HepG2 (cell line): ENCODE measurements around the gene CCBE1. TPM values are rescaled to one million over a fixed set of nuclear protein-coding genes. Genes with fewer than 3 reads are reported as not detected.
A peak's percentile ranks its signal among the peaks of the same experiment; 100 is the strongest.

Experiments used
- ELF3 ChIP-seq: IDR thresholded peaks from 2 replicates; pipeline ENCODE4 v1.6.1; 2016; ENCODE audit warnings: missing genetic modification reagents, missing compliant biosample characterization
- FOXM1 ChIP-seq: sonication (generic); formaldehyde crosslinking; IDR thresholded peaks from 2 replicates; pipeline ENCODE4 v1.5.0; 2020; ENCODE audit warnings: missing genetic modification reagents
- HMGXB3 ChIP-seq: sonication (generic); formaldehyde crosslinking; IDR thresholded peaks from 2 replicates; pipeline ENCODE4 v1.4.0; 2020; ENCODE audit warnings: missing genetic modification reagents, borderline replicate concordance
- SIN3B ChIP-seq: fragments of 150-350 bp; IDR thresholded peaks from 2 replicates; pipeline ENCODE4 v1.6.1; 2014; ENCODE audit warnings: low read length
- SMAD3 ChIP-seq: sonication (generic); formaldehyde crosslinking; IDR thresholded peaks from 2 replicates; pipeline ENCODE4 v1.4.0; 2020; ENCODE audit warnings: missing genetic modification reagents
- SP5 ChIP-seq: IDR thresholded peaks from 2 replicates; pipeline ENCODE4 v1.6.1; 2016; ENCODE audit warnings: low read depth, borderline replicate concordance
- TBX3 ChIP-seq: fragments of 450-650 bp; IDR thresholded peaks from 2 replicates; pipeline ENCODE4 v1.6.1; 2017; ENCODE audit warnings: antibody characterized with exemption, mild to moderate bottlenecking, inconsistent platforms, borderline replicate concordance
- TOE1 ChIP-seq: sonication (generic); formaldehyde crosslinking; IDR thresholded peaks from 2 replicates; pipeline ENCODE4 v1.4.0; 2020; ENCODE audit warnings: mild to moderate bottlenecking, missing genetic modification reagents
- ZIK1 ChIP-seq: sonication (generic); formaldehyde crosslinking; IDR thresholded peaks from 2 replicates; pipeline ENCODE4 v1.5.0; 2020; ENCODE audit warnings: mild to moderate bottlenecking, low read depth, missing genetic modification reagents, borderline replicate concordance
- ZMYM2 ChIP-seq: sonication (generic); formaldehyde crosslinking; IDR thresholded peaks from 2 replicates; pipeline ENCODE4 v1.8.0; 2022; ENCODE audit warnings: mild to moderate bottlenecking, missing genetic modification reagents
- ZNF234 ChIP-seq: sonication (generic); formaldehyde crosslinking; conservative IDR thresholded peaks from 2 replicates; pipeline ENCODE4 v1.5.1; 2020; ENCODE audit warnings: mild to moderate bottlenecking, missing genetic modification reagents
- ZNF3 ChIP-seq: IDR thresholded peaks from 2 replicates; pipeline ENCODE4 v1.7.0; 2017; ENCODE audit warnings: inconsistent platforms
- ZNF577 ChIP-seq: sonication (generic); formaldehyde crosslinking; IDR thresholded peaks from 2 replicates; pipeline ENCODE4 v1.4.0; 2020; ENCODE audit warnings: mild to moderate bottlenecking, low read depth, missing genetic modification reagents, borderline replicate concordance
- ZNF644 ChIP-seq: IDR thresholded peaks from 2 replicates; pipeline ENCODE4 v1.6.1; 2016; ENCODE audit warnings: low read depth
- ZNF660 ChIP-seq: sonication (generic); formaldehyde crosslinking; IDR thresholded peaks from 2 replicates; pipeline ENCODE4 v1.5.1; 2020; ENCODE audit warnings: mild to moderate bottlenecking, low read depth, missing genetic modification reagents, borderline replicate concordance
- ZSCAN21 ChIP-seq: sonication (generic); formaldehyde crosslinking; IDR thresholded peaks from 2 replicates; pipeline ENCODE4 v1.8.0; 2022; ENCODE audit warnings: mild to moderate bottlenecking, missing genetic modification reagents, moderate library complexity, borderline replicate concordance
- polyA plus RNA-seq, 8 experiments: library from polyadenylated mRNA; depleted of rRNA in 3 of 8; stranded (reverse) in 7 of 8; unstranded in 1 of 8; fragments of >200 nt; fragmentation: Illumina TruSeq in 4 of 8; extraction: Trizol in 4 of 8; gene quantifications; 2 replicates each; pipeline versions ENCODE4 v1.2.1 to v1.2.3, GENCODE V29; 2011 to 2016; ENCODE audit warnings: low read depth in 4 of 8, missing spikeins in 1 of 8, mixed read lengths in 1 of 8; ENCODE audit not compliant: insufficient read depth in 1 of 8
- total RNA-seq, 5 experiments: library from RNA; depleted of rRNA; stranded (reverse); fragments of >200 nt; fragmentation: Illumina TruSeq; extraction: Trizol; gene quantifications; 2 replicates each; pipeline ENCODE4 v1.2.3, GENCODE V29; 2016; ENCODE audit warnings: low read depth in 1 of 5
- TF ChIP-seq, protein P1 (sequence below), 2 experiments: sonication (generic) in 1 of 2; formaldehyde crosslinking in 1 of 2; IDR thresholded peaks; 2 replicates each; pipeline versions ENCODE4 v1.5.1 to v1.6.1; 2011 to 2020; ENCODE audit warnings: borderline replicate concordance in 1 of 2, low read depth in 1 of 2, low read length in 1 of 2, mild to moderate bottlenecking in 1 of 2, missing genetic modification reagents in 1 of 2, moderate library complexity in 1 of 2
- TF ChIP-seq, protein P2 (sequence below): sonication (generic); formaldehyde crosslinking; IDR thresholded peaks from 2 replicates; pipeline ENCODE4 v1.5.0; 2020; ENCODE audit warnings: missing genetic modification reagents, mild to moderate bottlenecking, borderline replicate concordance
- TF ChIP-seq, protein P3 (sequence below): IDR thresholded peaks from 2 replicates; pipeline ENCODE4 v1.6.1; 2016; ENCODE audit warnings: low read depth, control low read depth
- TF ChIP-seq, protein P4 (sequence below): sonication (generic); formaldehyde crosslinking; IDR thresholded peaks from 2 replicates; pipeline ENCODE4 v1.4.0; 2020; ENCODE audit warnings: missing genetic modification reagents

Gene CCBE1
- total and polyA plus RNA-seq, 2 of the 13 experiments (the other 11 are each of a cell fraction or from before 2014, with no cell fraction given): not detected

DNA sequence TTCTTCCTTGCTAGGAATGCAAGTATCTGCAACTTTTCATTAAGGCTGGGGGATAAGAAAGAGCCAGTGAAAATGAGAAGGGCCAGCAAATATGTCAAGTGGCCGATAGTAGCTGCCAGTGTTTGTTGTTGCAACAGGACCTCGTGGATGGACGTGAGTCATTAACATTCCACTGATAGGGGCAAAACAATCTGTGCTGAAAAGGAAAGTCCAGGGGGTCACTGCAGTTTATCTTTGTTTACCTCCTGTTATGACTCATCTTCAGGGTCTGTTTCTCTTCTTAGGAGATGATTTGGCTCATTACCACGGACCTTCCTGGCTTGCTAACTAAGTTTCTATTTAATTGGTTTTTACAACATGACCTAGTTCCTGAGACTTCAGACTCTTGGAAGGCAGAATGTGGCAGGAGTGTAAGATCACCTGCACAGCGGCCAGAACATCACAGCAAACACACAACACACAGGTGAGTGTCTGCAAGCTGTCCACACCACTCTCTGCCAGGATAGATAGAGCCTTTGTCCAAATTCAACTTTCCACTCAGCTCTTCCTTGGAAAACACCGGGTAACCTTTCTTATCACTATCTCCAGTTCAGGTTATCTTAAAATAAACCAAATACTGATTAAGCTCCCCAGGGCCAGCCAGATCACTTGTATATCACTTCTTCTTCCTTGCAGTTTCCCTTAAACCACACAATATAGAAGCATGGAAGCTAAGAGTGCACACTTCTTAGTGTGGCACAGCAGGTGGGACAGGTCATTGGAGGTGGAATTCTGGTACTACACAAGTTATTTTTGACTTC, 180.7 kb downstream of the CCBE1 start (continued):
- TF ChIP-seq HMGXB3 (CRISPR knock-in tag) (peak; percentile 59; the same call in 1 of the 2 replicates), ZNF3 (CRISPR knock-in tag) (0 out of 2 replicates have a peak, but pooled peaks have one; percentile 57), ZMYM2 (CRISPR knock-in tag) (no peak), SMAD3 (CRISPR knock-in tag) (peak; percentile 89), ZNF660 (CRISPR knock-in tag) (no peak), SP5 (CRISPR knock-in tag) (0 out of 2 replicates have a peak, but pooled peaks have one; percentile 48), ZNF577 (CRISPR knock-in tag) (no peak), ZSCAN21 (no peak), ZNF234 (no peak), SIN3B (no peak), TOE1 (CRISPR knock-in tag) (no peak), FOXM1 (CRISPR knock-in tag) (no peak), ZIK1 (CRISPR knock-in tag) (no peak), ELF3 (peak; percentile 89), ZNF644 (CRISPR knock-in tag) (peak; percentile 61; the same call in 1 of the 2 replicates), TBX3 (peak; percentile 43; the same call in 1 of the 2 replicates)
- TF ChIP-seq, protein P1, sequence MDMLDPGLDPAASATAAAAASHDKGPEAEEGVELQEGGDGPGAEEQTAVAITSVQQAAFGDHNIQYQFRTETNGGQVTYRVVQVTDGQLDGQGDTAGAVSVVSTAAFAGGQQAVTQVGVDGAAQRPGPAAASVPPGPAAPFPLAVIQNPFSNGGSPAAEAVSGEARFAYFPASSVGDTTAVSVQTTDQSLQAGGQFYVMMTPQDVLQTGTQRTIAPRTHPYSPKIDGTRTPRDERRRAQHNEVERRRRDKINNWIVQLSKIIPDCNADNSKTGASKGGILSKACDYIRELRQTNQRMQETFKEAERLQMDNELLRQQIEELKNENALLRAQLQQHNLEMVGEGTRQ (IDR thresholded peaks at IDR 0.05; ENCODE audit: low read depth, low read length): no peak
- TF ChIP-seq, protein P1 (CRISPR knock-in tag; IDR thresholded peaks at IDR 0.05; ENCODE audit: borderline replicate concordance): no peak
- TF ChIP-seq, protein P2, sequence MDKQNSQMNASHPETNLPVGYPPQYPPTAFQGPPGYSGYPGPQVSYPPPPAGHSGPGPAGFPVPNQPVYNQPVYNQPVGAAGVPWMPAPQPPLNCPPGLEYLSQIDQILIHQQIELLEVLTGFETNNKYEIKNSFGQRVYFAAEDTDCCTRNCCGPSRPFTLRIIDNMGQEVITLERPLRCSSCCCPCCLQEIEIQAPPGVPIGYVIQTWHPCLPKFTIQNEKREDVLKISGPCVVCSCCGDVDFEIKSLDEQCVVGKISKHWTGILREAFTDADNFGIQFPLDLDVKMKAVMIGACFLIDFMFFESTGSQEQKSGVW (CRISPR knock-in tag): no peak
- TF ChIP-seq, protein P3, sequence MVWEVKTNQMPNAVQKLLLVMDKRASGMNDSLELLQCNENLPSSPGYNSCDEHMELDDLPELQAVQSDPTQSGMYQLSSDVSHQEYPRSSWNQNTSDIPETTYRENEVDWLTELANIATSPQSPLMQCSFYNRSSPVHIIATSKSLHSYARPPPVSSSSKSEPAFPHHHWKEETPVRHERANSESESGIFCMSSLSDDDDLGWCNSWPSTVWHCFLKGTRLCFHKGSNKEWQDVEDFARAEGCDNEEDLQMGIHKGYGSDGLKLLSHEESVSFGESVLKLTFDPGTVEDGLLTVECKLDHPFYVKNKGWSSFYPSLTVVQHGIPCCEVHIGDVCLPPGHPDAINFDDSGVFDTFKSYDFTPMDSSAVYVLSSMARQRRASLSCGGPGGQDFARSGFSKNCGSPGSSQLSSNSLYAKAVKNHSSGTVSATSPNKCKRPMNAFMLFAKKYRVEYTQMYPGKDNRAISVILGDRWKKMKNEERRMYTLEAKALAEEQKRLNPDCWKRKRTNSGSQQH: peak; percentile 77
- TF ChIP-seq, protein P4, sequence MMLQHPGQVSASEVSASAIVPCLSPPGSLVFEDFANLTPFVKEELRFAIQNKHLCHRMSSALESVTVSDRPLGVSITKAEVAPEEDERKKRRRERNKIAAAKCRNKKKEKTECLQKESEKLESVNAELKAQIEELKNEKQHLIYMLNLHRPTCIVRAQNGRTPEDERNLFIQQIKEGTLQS (CRISPR knock-in tag): peak; percentile 95
